ENCODE data around the gene PRICKLE2.

Gene PRICKLE2

GRCh38 chr3:64114651-64115050 is 110.6 kb downstream of the PRICKLE2 start:
- no peak for DNase-seq (ENCODE audit: low read depth)
- no peak overlapping the region for H3K4me3 ChIP-seq (ENCODE audit: low read depth, low read length)
- TF ChIP-seq, protein P1, sequence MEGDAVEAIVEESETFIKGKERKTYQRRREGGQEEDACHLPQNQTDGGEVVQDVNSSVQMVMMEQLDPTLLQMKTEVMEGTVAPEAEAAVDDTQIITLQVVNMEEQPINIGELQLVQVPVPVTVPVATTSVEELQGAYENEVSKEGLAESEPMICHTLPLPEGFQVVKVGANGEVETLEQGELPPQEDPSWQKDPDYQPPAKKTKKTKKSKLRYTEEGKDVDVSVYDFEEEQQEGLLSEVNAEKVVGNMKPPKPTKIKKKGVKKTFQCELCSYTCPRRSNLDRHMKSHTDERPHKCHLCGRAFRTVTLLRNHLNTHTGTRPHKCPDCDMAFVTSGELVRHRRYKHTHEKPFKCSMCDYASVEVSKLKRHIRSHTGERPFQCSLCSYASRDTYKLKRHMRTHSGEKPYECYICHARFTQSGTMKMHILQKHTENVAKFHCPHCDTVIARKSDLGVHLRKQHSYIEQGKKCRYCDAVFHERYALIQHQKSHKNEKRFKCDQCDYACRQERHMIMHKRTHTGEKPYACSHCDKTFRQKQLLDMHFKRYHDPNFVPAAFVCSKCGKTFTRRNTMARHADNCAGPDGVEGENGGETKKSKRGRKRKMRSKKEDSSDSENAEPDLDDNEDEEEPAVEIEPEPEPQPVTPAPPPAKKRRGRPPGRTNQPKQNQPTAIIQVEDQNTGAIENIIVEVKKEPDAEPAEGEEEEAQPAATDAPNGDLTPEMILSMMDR (IDR thresholded peaks at IDR 0.05; ENCODE audit: control insufficient read depth, extremely low read depth, insufficient read depth) = no peak

DNA sequence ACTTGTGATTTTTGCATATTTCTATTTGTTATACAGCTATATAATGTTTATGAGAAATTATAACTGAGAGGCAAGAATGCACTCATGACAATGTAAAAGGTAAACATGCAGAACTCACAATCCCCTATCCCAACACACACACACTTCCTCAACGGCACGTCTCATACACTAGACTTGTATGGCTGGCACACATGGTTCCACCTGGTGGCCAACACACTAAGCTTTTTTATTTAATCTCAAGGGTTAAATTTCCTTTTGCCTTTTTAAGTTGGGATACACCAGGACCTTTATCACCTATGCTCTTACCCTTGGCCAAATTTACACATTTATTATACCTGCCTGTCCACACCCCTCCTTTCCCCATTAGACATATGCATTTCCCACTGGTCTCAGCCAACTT is 113.4 kb downstream of the PRICKLE2 start:
- TF ChIP-seq, protein P1 (IDR thresholded peaks at IDR 0.05; ENCODE audit: control insufficient read depth, extremely low read depth, insufficient read depth) = no peak
- H3K4me3 ChIP-seq (ENCODE audit: low read depth, low read length) = no peak overlapping the region
- DNase-seq (ENCODE audit: low read depth) = no peak

GRCh38 chr3:64111083-64111482 is 114.2 kb downstream of the PRICKLE2 start:
- TF ChIP-seq, protein P1 (IDR thresholded peaks at IDR 0.05; ENCODE audit: control insufficient read depth, extremely low read depth, insufficient read depth) = no peak
- no peak overlapping the region for H3K4me3 ChIP-seq (ENCODE audit: low read depth, low read length)
- no peak for DNase-seq (ENCODE audit: low read depth)

DNA sequence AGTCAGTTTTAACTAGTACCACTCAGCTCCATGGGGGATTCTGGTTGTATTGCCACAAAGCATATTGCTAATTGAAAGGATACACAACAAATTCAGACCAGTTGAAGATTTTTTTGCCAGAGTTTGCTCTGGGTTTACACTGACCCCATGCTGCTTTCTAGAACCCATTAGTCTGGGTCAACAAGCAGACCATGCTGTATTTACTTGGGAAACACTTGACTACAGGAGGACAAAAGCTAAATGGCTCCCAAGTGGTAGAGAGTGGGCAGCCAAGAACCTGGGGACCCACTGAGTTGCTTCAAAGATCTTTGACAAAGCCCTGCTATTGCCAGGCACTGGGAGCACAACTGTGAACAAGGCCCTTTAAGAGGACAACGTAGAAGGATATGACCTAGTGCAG is 115.2 kb downstream of the PRICKLE2 start:
- TF ChIP-seq, protein P1 (IDR thresholded peaks at IDR 0.05; ENCODE audit: control insufficient read depth, extremely low read depth, insufficient read depth) = no peak
- DNase-seq (ENCODE audit: low read depth) = no peak
- H3K4me3 ChIP-seq (ENCODE audit: low read depth, low read length) = no peak overlapping the region

DNA sequence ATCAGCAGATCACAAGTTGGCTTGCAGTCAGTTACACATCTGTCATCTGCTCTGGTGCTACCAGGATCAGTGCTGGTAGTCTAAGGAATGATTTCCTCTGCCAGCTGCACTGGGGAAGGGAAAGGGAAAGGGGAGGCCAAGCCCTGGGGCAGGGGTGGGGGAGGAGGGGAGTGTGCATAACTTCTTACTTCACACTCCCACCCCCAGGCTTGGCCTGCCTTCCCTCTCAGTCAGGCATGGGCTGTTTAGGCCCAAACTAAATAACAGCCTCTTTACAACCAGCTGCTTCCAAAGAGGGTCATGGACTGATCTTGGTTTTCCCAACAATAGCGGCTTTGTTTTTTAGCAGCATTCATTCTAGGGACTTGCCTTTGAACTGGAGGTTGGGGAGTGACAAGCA is 115.8 kb downstream of the PRICKLE2 start:
- TF ChIP-seq, protein P1 (IDR thresholded peaks at IDR 0.05; ENCODE audit: control insufficient read depth, extremely low read depth, insufficient read depth) = no peak
- no peak overlapping the region for H3K4me3 ChIP-seq (ENCODE audit: low read depth, low read length)
- DNase-seq (ENCODE audit: low read depth) = no peak

DNA sequence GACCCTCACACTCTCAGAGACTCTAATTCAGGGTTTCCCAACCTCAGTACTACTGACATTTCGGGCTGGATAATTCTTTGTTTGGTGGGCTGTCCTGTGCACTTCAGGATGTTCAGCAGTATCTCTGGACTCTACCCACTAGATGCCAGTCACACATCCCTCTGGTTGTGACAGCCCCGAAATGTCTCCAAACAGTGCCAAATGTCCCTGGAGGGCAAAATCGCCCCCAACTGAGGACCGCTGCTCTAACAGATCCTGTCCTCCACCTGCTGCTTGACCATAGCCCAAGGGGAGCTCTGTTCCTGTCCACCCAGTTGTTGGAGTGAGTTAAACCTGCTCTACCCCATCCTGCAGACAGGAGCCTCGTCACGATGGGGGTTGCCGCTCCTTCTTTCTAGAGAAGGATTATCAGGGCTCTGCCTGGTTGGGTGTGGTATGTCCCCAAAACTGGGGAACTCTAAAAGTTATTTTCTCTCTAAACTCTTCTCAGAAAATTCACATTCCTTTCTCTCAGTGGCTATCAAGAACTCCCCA is 116.4 kb downstream of the PRICKLE2 start:
- TF ChIP-seq, protein P1 (IDR thresholded peaks at IDR 0.05; ENCODE audit: control insufficient read depth, extremely low read depth, insufficient read depth) = no peak
- H3K4me3 ChIP-seq (ENCODE audit: low read depth, low read length) = no peak overlapping the region
- DNase-seq (ENCODE audit: low read depth) = no peak

- no peak for DNase-seq (ENCODE audit: low read depth)
These were observed 117.0 kb downstream of the PRICKLE2 start for GRCh38 chr3:64108231-64108630.

More at GRCh38 chr3:64108231-64108630, 117.0 kb downstream of the PRICKLE2 start:
- TF ChIP-seq, protein P1 (IDR thresholded peaks at IDR 0.05; ENCODE audit: control insufficient read depth, extremely low read depth, insufficient read depth) = no peak
- H3K4me3 ChIP-seq (ENCODE audit: low read depth, low read length) = no peak overlapping the region

Measured in LNCaP clone FGC (cell line).